Activated CD4-positive, alpha-beta memory T cell treated with anti-CD3 and anti-CD28 coated beads, Interleukin-2, amount 10 ng/mL, durations not matched to agents 7 days and 5 days (primary cell): Measurements from ENCODE around the gene MBTD1. TPM values are rescaled to one million over a fixed set of nuclear protein-coding genes. Genes with fewer than 3 reads are reported as not detected.
"Not testable (repeated sequence)": the region's sequence is repeated elsewhere in the genome, so short reads cannot be mapped to it uniquely, and the experiment has no call there.

Experiments used
- CTCF ChIA-PET: fragments of 350-600 bp; sonication (Branson Sonifier 250); formaldehyde crosslinking; loops from one replicate; lab custom pipeline; 2021; ENCODE audit warnings: antibody characterized with exemption, inconsistent platforms; lab: Charles Lee
- POLR2A ChIA-PET: fragments of 350-600 bp; sonication (Branson Sonifier 250); formaldehyde crosslinking; loops from one replicate; lab custom pipeline; 2021; ENCODE audit warnings: antibody characterized with exemption; lab: Charles Lee
- DNase-seq: peaks from one replicate; pipeline ENCODE4 v3.0.0-alpha.2; 2020
- H3K27ac Mint-ChIP-seq: one replicate; pipeline ENCODE4 v1.8.0; 2021; ENCODE audit warnings: mild to moderate bottlenecking, mixed read lengths
- H3K27me3 Mint-ChIP-seq: one replicate; pipeline ENCODE4 v1.8.0; 2021; ENCODE audit warnings: mixed read lengths
- H3K36me3 Mint-ChIP-seq: one replicate; pipeline ENCODE4 v1.8.0; 2021; ENCODE audit warnings: low read depth, mixed read lengths
- H3K4me1 Mint-ChIP-seq: one replicate; pipeline ENCODE4 v1.8.0; 2021; ENCODE audit warnings: mixed read lengths
- H3K4me3 Mint-ChIP-seq: one replicate; pipeline ENCODE4 v1.8.0; 2021; ENCODE audit warnings: mild to moderate bottlenecking, mixed read lengths
- H3K9me3 Mint-ChIP-seq: one replicate; pipeline ENCODE4 v1.8.0; 2021; ENCODE audit warnings: mixed read lengths
- total RNA-seq, 2 experiments: library from RNA; stranded (reverse); gene quantifications; one replicate each; pipeline ENCODE4 v1.2.3, GENCODE V29; 2021

MBTD1 gene
- total RNA-seq, 2 experiments from 2014 or later, result 12.2 to 13.0 TPM

DNA sequence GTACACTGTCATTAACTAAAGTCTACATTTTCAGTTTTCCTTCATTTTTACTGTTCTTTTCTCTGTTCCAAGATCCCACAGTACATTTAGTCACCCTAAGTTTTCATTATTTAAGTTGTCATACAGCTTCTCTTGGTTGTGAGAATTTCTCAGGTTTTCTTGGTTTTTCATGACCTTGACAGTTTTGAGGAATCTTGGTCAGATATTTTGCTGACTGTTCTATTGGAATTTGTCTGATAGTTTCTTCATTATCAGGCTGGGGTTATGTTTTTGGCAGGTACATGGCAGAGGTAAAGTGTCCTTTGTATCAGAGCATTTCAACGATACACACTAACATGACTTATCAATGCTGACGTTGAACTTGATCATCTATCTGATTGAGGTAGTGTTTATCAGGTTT, 19.6 kb downstream of the MBTD1 start:
- H3K27ac Mint-ChIP-seq, result no peak overlapping the region
- peaks cover 28% of the 10 kb centered on the region for H3K4me1 Mint-ChIP-seq
- H3K4me3 Mint-ChIP-seq, result no peak overlapping the region
- no peaks in the 10 kb centered on the region for H3K27me3 Mint-ChIP-seq
- ChIA-PET CTCF (no interaction called here), POLR2A (no interaction called here)
- H3K9me3 Mint-ChIP-seq, result no peaks in the 10 kb centered on the region
- no peak for DNase-seq
- peaks cover 6% of the 10 kb centered on the region for H3K36me3 Mint-ChIP-seq

DNA sequence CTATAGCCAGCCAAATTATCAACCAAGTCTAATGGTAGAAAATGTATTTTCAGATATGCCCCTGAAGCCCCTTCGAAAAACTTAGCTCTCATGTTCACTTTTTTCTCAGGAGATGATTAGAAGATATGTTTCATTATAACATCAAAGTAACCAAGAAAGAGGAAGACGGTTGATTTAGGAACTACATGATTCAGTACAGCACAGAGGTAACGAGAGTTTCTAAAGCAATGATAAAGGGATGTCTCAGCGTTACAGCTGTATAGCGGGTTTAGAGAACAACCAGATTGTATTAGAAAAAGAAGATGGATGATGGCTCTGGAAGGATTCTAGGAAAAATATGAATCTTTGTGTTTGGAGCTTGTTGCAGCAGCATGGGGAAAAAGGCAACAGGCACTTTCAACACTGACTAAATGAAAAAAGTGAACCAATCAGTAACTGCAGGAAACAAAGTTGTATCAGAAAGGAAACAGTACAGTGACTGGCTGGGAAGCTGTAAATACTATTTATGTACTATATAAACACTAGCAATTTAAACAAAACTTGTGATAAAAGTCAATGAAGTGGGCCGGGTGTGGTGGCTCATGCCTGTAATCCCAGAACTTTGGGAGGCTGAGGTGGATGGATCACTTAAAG, 21.5 kb downstream of the MBTD1 start:
- POLR2A ChIA-PET, result interaction anchor here (0.8 to 1.2 kb wide), 2 partner anchors 19 to 23 kb away, joined by 3 to 6 read pairs; partner anchors contain the start of gene UTP18
- Mint-ChIP-seq H3K27ac (peak overlapping the region; percentile 38), H3K4me3 (peak overlapping the region; percentile 21), H3K36me3 (no peaks in the 10 kb centered on the region), H3K4me1 (peaks cover 21% of the 10 kb centered on the region), H3K27me3 (no peaks in the 10 kb centered on the region), H3K9me3 (no peaks in the 10 kb centered on the region)
- CTCF ChIA-PET, result no interaction called here
- DNase-seq, result no peak

DNA sequence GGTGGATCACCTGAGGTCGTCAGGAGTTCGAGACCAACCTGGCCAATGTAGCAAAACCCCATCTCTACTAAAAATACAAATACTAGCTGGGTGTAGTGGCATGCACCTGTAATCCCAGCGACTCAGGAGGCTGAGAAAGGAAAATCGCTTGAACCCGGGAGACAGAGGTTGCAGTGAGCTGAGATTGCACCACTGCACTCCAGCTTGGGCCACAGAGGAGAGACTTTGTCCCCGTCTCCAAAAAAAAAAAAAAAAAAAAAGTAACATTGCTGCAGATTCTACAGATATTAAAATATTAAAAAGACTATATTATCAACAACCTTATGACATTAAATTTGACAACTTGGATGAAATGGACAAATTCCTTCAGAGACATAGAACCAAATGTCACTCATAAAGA, 25.7 kb downstream of the MBTD1 start:
- H3K27ac Mint-ChIP-seq, result no peak overlapping the region
- no peak for DNase-seq
- H3K36me3 Mint-ChIP-seq, result peaks cover 2% of the 10 kb centered on the region
- H3K27me3 Mint-ChIP-seq, result no peaks in the 10 kb centered on the region
- H3K9me3 Mint-ChIP-seq, result no peaks in the 10 kb centered on the region
- no peak overlapping the region for H3K4me3 Mint-ChIP-seq
- ChIA-PET POLR2A (no interaction called here), CTCF (no interaction called here)
- H3K4me1 Mint-ChIP-seq, result peaks cover 25% of the 10 kb centered on the region

DNA sequence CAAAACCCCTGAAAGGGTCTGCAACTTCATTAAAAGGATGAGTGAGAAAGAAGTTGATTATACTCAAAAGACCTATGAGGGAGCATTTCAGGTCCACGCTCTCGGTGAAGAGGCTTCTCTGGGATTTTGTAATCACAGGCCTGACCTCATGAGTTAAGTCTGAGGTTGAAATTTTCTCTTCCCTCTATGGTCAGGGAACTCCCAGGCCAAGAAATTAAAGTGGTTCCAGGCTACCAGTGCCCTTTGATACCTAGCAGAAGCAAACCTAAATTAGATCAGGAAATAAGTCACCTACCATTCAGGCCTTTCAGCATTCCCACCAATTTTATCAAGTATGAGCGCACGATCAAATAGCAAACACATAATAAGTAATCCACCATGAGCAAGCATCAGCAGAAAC, 27.9 kb downstream of the MBTD1 start:
- H3K4me3 Mint-ChIP-seq, result no peak overlapping the region
- no peaks in the 10 kb centered on the region for H3K27me3 Mint-ChIP-seq
- ChIA-PET CTCF (no interaction called here), POLR2A (no interaction called here)
- no peak for DNase-seq
- peaks cover 2% of the 10 kb centered on the region for H3K36me3 Mint-ChIP-seq
- peaks cover 8% of the 10 kb centered on the region for H3K4me1 Mint-ChIP-seq
- H3K9me3 Mint-ChIP-seq, result no peaks in the 10 kb centered on the region
- H3K27ac Mint-ChIP-seq, result no peak overlapping the region

DNA sequence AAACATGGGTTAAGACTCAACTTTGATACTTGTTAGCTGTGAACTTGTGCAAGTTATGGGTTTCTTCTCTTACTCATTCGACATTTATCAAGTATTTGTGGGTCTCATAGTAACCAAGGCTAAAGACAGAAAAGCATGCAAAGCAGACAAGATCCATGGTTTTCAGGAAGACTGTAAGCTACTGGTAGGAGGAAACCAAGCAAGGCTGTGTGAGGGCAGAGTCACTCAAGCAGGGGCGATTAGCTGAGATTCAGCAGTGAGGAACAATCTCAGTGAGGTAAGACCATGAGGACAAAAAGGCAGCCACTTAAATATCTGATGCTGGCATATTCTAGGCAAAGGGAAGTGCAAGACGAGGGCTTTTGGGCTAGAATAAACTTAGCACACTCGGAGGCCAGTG, 29.5 kb downstream of the MBTD1 start:
- Mint-ChIP-seq H3K4me1 (peaks cover 11% of the 10 kb centered on the region), H3K9me3 (no peaks in the 10 kb centered on the region), H3K4me3 (no peak overlapping the region), H3K36me3 (peaks cover 2% of the 10 kb centered on the region), H3K27ac (no peak overlapping the region), H3K27me3 (no peaks in the 10 kb centered on the region)
- no peak for DNase-seq
- CTCF ChIA-PET, result no interaction called here
- POLR2A ChIA-PET, result no interaction called here

DNA sequence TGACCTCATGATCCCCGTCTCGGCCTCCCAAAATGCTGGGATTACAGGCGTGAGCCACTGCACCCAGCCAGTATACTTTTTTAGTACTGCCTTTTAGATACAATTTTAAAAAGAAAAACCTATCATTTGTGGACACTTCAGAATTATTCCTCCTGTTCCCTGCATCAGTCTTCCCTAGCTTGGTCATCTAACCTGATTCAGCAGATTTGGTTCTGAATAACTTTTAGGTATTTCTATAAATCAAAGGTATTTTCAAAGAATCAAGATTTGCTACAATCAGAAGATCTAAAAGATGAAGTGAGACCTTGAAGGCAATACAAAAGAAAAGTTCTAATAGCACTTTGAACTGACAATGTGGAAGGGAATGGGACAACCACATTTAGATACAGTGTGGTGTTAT, 30.0 kb downstream of the MBTD1 start:
- Mint-ChIP-seq H3K4me3 (no peak overlapping the region), H3K27me3 (no peaks in the 10 kb centered on the region), H3K36me3 (peaks cover 5% of the 10 kb centered on the region), H3K27ac (no peak overlapping the region), H3K9me3 (no peaks in the 10 kb centered on the region), H3K4me1 (peaks cover 14% of the 10 kb centered on the region)
- CTCF ChIA-PET, result no interaction called here
- no peak for DNase-seq
- POLR2A ChIA-PET, result no interaction called here

DNA sequence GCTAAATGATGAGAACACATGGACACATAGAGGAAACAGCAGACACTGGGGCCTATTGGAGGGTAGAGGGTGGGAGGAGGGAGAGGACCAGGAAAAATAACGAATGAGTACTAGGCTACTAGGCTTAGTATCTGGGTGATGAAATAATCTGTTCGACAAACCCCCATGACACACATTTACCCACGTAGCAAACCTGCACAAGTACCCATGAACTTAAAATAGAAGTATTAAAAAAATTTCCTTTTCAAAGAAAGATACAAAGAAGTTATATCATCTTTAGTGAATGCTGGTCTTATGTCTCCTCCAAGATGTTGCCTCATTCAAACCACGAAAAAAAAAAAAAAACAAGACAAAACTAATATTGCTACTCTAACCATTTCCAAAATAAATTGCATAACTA, 31.7 kb downstream of the MBTD1 start:
- Mint-ChIP-seq H3K9me3 (no peaks in the 10 kb centered on the region), H3K4me3 (no peak overlapping the region), H3K4me1 (peaks cover 27% of the 10 kb centered on the region), H3K27me3 (no peaks in the 10 kb centered on the region), H3K36me3 (peaks cover 16% of the 10 kb centered on the region), H3K27ac (no peak overlapping the region)
- DNase-seq, result no peak
- ChIA-PET POLR2A (no interaction called here), CTCF (no interaction called here)

DNA sequence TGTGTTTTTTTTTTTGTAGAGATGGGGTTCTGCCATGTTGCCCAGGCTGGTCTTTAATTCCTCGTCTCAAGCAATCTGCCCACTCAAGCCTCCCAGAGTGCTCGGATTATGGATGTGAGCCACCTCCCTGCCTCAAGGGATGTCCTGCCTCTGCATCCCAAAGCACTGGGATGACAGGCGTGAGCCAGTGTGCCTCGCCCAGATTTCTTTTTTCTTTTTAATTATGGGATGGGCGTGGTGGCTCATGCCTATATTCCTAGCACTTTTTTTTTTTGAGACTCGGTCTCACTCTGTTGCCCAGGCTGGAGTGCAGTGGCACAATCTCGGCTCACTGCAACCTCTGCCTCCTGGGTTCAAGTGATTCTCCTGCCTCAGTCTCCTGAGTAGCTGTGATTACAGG, 34.3 kb downstream of the MBTD1 start:
- POLR2A ChIA-PET, H3K27me3 Mint-ChIP-seq, H3K9me3 Mint-ChIP-seq, H3K27ac Mint-ChIP-seq, CTCF ChIA-PET, H3K4me3 Mint-ChIP-seq, DNase-seq: not testable (repeated sequence)
- Mint-ChIP-seq H3K4me1 (peaks cover 25% of the 10 kb centered on the region), H3K36me3 (peaks cover 19% of the 10 kb centered on the region)

DNA sequence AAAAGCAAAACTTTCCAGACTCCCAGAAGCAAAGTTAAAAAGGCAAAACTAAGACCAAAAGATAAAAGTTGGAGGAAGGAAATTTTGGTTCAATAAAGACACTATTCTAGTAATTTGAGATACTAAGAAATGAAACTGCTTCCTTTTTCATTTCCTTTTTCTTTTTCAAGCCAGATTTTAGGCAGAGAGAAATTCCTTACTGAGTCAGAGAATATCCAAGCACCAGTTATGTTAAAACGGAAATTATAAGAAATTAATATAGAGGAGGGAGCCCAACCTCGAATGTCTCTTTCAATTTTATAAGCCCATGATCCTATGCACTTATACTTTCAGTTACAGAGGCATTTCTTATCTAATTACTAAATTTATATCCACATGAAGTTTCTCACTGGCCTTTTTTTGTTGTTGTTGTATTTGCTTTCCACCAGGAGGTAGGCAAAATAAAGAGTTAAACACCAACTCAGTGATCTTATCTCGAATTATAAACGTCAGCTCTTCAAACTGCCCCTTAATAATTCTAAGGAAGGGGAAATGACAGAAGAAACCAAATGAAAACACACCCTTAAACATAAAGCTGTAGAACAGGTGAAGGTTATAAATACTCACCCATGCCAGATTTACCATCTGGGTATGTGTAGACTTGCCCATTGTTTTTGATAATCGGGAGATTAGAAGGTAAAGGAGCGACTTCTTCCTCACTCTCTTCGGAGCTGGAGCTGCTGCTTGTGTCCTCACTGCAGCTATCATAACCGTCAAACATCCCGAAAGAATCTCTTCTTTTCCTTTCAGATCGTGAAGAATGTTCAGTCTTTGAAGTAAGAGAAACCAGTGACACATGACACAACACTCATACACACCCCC, 35.2 kb downstream of the MBTD1 start:
- H3K4me3 Mint-ChIP-seq, result no peak overlapping the region
- ChIA-PET POLR2A (interaction anchor here (1.0 kb wide), 1 partner anchor 71 kb away, joined by 3 read pairs; the partner anchor contains the start of gene NME1), CTCF (no interaction called here)
- no peaks in the 10 kb centered on the region for H3K27me3 Mint-ChIP-seq
- peak overlapping the region; percentile 29 for H3K27ac Mint-ChIP-seq
- H3K9me3 Mint-ChIP-seq, result no peaks in the 10 kb centered on the region
- H3K4me1 Mint-ChIP-seq, result peaks cover 23% of the 10 kb centered on the region
- DNase-seq, result no peak
- peaks cover 27% of the 10 kb centered on the region for H3K36me3 Mint-ChIP-seq

DNA sequence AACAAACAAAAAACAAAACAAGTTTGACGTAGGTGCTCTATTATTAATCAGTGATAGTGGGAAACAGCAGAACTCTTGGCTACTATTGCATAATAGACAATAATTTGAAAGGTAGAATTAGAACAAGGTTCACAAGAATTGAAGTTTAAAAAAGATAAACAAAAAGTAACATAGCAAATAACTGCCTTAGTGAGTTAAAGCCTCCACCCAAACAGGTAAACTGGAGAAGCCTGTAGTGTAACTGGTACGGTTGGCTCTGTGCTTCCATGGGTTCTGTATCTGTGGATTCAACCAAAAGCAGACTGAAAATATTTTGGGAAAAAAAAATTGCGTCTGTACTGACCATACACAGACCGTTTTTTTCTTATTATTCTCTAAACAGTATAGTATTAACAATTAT, 38.5 kb downstream of the MBTD1 start:
- POLR2A ChIA-PET, result no interaction called here
- Mint-ChIP-seq H3K27ac (no peak overlapping the region), H3K4me3 (no peak overlapping the region), H3K9me3 (no peaks in the 10 kb centered on the region), H3K4me1 (peaks cover 21% of the 10 kb centered on the region), H3K36me3 (peaks cover 43% of the 10 kb centered on the region), H3K27me3 (no peaks in the 10 kb centered on the region)
- no peak for DNase-seq
- CTCF ChIA-PET, result interaction anchor here (0.6 kb wide), 1 partner anchor 523 kb away, joined by 4 read pairs; no protein-coding TSS in a partner anchor

DNA sequence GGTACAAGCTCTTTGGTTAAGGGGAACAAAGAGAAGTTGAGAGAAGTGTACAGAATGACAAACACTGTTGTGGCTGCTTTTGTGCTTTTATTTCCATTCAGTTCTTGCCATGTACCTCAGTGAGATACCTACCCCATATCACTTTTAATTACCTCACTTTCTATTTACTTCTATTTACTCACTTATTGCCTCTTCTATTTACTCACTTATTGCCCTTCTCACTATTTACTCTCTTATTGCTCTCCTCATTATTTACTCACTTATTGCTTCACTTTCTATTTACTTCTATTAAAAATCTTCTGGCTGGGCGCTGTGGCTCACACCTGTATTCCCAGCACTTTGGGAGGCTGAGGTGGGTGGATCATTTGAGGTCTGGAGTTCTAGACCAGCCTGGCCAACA, 41.9 kb downstream of the MBTD1 start:
- H3K27ac Mint-ChIP-seq, result no peak overlapping the region
- H3K4me3 Mint-ChIP-seq, result no peak overlapping the region
- peaks cover 1% of the 10 kb centered on the region for H3K4me1 Mint-ChIP-seq
- ChIA-PET POLR2A (no interaction called here), CTCF (no interaction called here)
- no peaks in the 10 kb centered on the region for H3K9me3 Mint-ChIP-seq
- DNase-seq, result no peak
- H3K36me3 Mint-ChIP-seq, result peaks cover 33% of the 10 kb centered on the region
- no peaks in the 10 kb centered on the region for H3K27me3 Mint-ChIP-seq

DNA sequence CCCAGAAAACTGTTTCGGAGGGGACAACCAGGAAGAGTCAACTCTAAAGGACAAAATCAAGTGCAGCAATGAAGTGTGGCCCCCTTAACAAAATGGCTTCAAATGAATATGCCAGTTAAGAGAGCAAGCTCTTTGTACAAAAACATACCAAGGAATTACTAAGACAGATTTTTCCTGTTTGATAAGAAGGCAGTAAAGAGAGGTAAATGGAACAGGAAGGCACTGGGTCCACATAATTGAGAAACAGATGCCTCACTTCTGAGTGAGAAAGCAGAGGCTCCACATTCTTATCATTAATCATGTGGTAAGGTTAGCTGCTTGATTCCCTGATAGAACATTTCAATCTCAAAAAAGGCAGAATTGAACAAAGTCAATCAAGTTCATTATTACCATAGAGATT, 44.9 kb downstream of the MBTD1 start:
- no peaks in the 10 kb centered on the region for H3K27me3 Mint-ChIP-seq
- H3K4me1 Mint-ChIP-seq, result no peaks in the 10 kb centered on the region
- no peak overlapping the region for H3K4me3 Mint-ChIP-seq
- H3K9me3 Mint-ChIP-seq, result no peaks in the 10 kb centered on the region
- ChIA-PET POLR2A (no interaction called here), CTCF (no interaction called here)
- peaks cover 33% of the 10 kb centered on the region for H3K36me3 Mint-ChIP-seq
- no peak for DNase-seq
- H3K27ac Mint-ChIP-seq, result no peak overlapping the region

DNA sequence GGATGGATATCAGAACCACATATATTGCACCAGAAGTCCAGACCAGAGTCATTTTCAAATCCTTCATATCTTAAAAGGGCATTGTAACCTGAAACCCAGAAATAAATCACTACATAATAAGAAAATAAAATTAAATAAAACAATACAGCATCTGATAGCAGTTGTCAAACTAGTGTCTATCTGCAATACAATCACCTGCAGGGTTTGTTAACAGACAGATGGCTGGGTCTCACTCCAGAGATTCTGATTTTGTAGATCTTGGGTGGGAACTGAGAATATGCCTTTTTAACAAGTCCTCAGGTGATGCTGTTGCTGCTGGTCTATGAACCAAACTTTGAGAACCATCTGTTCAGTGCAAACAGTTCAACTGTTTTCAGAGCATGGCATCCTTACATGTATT, 56.0 kb downstream of the MBTD1 start:
- ChIA-PET POLR2A (no interaction called here), CTCF (no interaction called here)
- no peak for DNase-seq
- Mint-ChIP-seq H3K9me3 (no peaks in the 10 kb centered on the region), H3K36me3 (peaks cover 44% of the 10 kb centered on the region), H3K27me3 (no peaks in the 10 kb centered on the region), H3K27ac (no peak overlapping the region), H3K4me3 (no peak overlapping the region), H3K4me1 (peaks cover 21% of the 10 kb centered on the region)
